MCF 10A (cell line): ENCODE data around the gene PODXL2. TPM values are rescaled to one million over a fixed set of nuclear protein-coding genes. Genes with fewer than 3 reads are reported as not detected.

ENCODE experiments used
- BruUV-seq: library from RNA; stranded (reverse); fragments of 400-500 nt; replicated peaks from 2 replicates; lab custom pipeline; 2021; lab: Mats Ljungman, UMichigan
- CTCF ChIA-PET: fragments of 300-600 bp; sonication (Branson Sonifier 250); formaldehyde crosslinking; extraction: SDS; loops from one replicate; lab custom pipeline; 2021; ENCODE audit warnings: antibody characterized with exemption, inconsistent platforms; lab: Yijun Ruan, JAX
- POLR2A ChIA-PET: fragments of 300-600, 350-650 bp; sonication (Branson Sonifier 250); formaldehyde crosslinking; extraction: SDS; loops from one replicate; lab custom pipeline; 2020; ENCODE audit warnings: antibody characterized with exemption, inconsistent platforms; lab: Yijun Ruan, JAX
- DNase-seq: peaks from one replicate; pipeline ENCODE4 v3.0.0-alpha.2; 2018; ENCODE audit not compliant: unreplicated experiment
- H3K27ac Mint-ChIP-seq: one replicate; pipeline ENCODE4 v1.8.0; 2022; ENCODE audit warnings: mild to moderate bottlenecking, low read depth, mixed read lengths; ENCODE audit not compliant: unreplicated experiment
- H3K27me3 Mint-ChIP-seq: one replicate; pipeline ENCODE4 v1.8.0; 2022; ENCODE audit warnings: mixed read lengths; ENCODE audit not compliant: insufficient read depth, unreplicated experiment
- H3K36me3 Mint-ChIP-seq: one replicate; pipeline ENCODE4 v1.8.0; 2022; ENCODE audit warnings: mild to moderate bottlenecking, moderate library complexity, mixed read lengths; ENCODE audit not compliant: insufficient read depth, unreplicated experiment
- H3K4me1 Mint-ChIP-seq: one replicate; pipeline ENCODE4 v1.8.0; 2022; ENCODE audit warnings: mixed read lengths; ENCODE audit not compliant: insufficient read depth, unreplicated experiment
- H3K4me3 Mint-ChIP-seq: one replicate; pipeline ENCODE4 v1.8.0; 2022; ENCODE audit warnings: mild to moderate bottlenecking, moderate library complexity, mixed read lengths; ENCODE audit not compliant: unreplicated experiment
- H3K9me3 Mint-ChIP-seq: one replicate; pipeline ENCODE4 v1.8.0; 2022; ENCODE audit warnings: mixed read lengths; ENCODE audit not compliant: unreplicated experiment
- CTCF ChIP-seq: fragments of 200-600 bp; IDR thresholded peaks from one replicate; pipeline ENCODE4 v1.8.0; 2022; ENCODE audit warnings: antibody characterized with exemption, mild to moderate bottlenecking; ENCODE audit not compliant: unreplicated experiment
- intact Hi-C: fragments of 100-400 bp; cut with micrococcal nuclease; formaldehyde crosslinking; loops from 2 replicates; pipeline ENCODE4 v1.14.1; 2022
- total RNA-seq: library from RNA; stranded (reverse); gene quantifications from 2 replicates; pipeline ENCODE4 v1.2.3, GENCODE V29; 2022

The PODXL2 gene
- total RNA-seq, 1 experiment from 2014 or later: 10.1 TPM

- POLR2A ChIA-PET: interaction anchor here (2.4 kb wide), 1 partner anchor 11 kb away, joined by 11 read pairs; no protein-coding TSS in a partner anchor
- Mint-ChIP-seq H3K4me3 (peak overlapping the region; percentile 72), H3K27me3 (peaks cover 16% of the 10 kb centered on the region), H3K36me3 (no peaks in the 10 kb centered on the region), H3K9me3 (no peaks in the 10 kb centered on the region), H3K27ac (no peak overlapping the region), H3K4me1 (peaks cover 8% of the 10 kb centered on the region)
- no TSS peak for BruUV-seq
- CTCF ChIA-PET: no interaction called here
- no peak for TF ChIP-seq CTCF
- intact Hi-C loops: no loop called here
- no peak for DNase-seq
Measured at GRCh38 chr3:127628426-127628787, 578 bp upstream of the PODXL2 start.

GRCh38 chr3:127629467-127630403, 750 bp downstream of the PODXL2 start:
- intact Hi-C loops: no loop called here
- no peaks in the 10 kb centered on the region for H3K9me3 Mint-ChIP-seq
- H3K36me3 Mint-ChIP-seq: no peaks in the 10 kb centered on the region
- ChIA-PET POLR2A (interaction anchor here (0.6 to 2.4 kb wide), 3 partner anchors 10 to 1250 kb away, joined by 3 to 11 read pairs (median 3); partner anchors contain the start of gene ACAD9), CTCF (interaction anchor here (0.7 kb wide), 1 partner anchor 406 kb away, joined by 3 read pairs; no protein-coding TSS in a partner anchor)
- DNase-seq: no peak
- peaks cover 8% of the 10 kb centered on the region for H3K4me1 Mint-ChIP-seq
- TF ChIP-seq CTCF: no peak
- H3K27ac Mint-ChIP-seq: no peak overlapping the region
- H3K4me3 Mint-ChIP-seq: peak overlapping the region; percentile 72
- peaks cover 16% of the 10 kb centered on the region for H3K27me3 Mint-ChIP-seq
- no TSS peak for BruUV-seq

GRCh38 chr3:127630811-127631714, 2.1 kb downstream of the PODXL2 start:
- ChIA-PET CTCF (interaction anchor here (0.7 to 0.8 kb wide), 2 partner anchors 9 to 10 kb away, joined by 3 read pairs; no protein-coding TSS in a partner anchor), POLR2A (interaction anchor here (0.6 kb wide), 1 partner anchor 1052 kb away, joined by 4 read pairs; no protein-coding TSS in a partner anchor)
- Mint-ChIP-seq H3K27ac (no peak overlapping the region), H3K36me3 (no peaks in the 10 kb centered on the region), H3K27me3 (peaks cover 16% of the 10 kb centered on the region), H3K4me3 (no peak overlapping the region), H3K4me1 (peaks cover 8% of the 10 kb centered on the region), H3K9me3 (no peaks in the 10 kb centered on the region)
- no TSS peak for BruUV-seq
- no peak for TF ChIP-seq CTCF
- intact Hi-C loops: no loop called here
- no peak for DNase-seq
